ENCODE results near the gene MUC13.
A peak's percentile ranks its signal among the peaks of the same experiment; 100 is the strongest.

Gene MUC13

DNA sequence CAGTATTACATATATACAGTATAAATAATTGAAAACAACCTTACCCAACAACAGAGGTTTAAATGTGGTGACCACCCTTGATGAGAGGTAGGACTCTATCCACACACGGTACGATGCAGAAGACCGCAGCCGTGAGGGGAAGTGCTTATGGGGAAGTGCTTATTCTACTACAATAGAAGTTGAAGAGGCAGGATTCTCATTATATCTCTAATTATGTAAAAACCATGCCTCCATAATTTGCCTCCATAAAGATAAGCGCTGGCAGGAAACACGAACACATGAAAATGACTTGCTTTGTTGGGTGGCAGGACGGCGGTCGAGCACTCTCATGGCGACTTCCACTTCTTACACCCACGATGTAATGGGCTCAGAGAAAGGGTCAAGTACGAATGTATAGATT, 7.2 kb upstream of the MUC13 start:
- DNase-seq: peak in 1 of 2 experiments; percentile 35

DNA sequence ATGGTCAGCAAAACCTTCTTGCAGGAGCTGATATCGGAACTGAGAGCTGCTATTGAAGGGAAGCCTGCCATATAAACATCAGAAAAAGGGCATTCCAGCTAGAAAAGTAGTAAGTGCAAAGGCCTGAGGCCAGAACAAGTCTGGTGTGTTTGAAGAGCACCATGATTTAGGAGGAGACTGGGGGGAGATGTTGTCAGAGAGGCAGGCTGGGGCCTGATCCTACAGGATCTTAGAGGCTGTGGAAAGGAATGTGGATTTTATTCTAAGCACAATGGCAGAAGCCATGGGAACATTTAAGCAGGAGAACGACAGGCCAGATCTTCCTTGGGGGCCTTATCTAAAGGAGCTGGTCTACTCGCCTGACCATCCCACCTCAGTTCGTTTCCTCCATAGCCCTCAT, 5.1 kb upstream of the MUC13 start:
- DNase-seq: no peak

DNA sequence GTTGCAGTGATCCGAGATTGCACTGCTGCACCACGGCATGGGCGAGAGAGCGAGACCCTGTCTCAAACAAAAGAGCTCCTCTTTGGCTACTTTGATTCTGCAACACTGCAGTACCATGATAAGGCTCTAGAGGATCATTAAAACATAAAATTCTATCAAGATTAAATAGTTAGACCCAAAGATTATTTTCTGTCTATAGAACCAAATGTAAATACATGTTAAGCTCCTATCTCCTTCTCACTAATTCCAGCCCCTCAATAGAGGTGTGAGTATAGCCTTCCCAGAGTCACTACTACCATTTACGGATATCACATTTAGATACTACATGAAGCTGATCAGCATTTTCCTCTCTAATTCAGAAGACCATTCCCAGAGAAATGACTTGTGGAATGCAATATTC, 4.3 kb upstream of the MUC13 start:
- no peak for DNase-seq

DNA sequence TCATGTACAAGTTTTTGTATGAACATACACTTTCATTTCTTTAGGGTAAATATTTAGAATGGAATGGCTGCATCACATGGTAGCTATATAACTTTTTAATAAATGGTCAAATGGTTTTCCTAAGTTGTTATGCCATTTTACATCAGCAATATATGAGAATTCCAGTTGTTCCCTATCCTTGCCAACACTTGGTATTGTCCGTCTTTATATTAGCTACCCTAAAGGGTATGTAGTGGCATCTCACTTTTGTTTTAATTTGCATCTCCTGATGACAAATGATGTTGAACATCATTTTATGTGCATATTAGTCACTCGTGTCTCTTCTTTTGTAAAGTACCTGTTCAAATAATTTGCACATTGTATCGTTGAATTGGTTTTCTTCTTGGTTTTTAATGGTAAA, 2.5 kb upstream of the MUC13 start:
- no peak for DNase-seq

DNA sequence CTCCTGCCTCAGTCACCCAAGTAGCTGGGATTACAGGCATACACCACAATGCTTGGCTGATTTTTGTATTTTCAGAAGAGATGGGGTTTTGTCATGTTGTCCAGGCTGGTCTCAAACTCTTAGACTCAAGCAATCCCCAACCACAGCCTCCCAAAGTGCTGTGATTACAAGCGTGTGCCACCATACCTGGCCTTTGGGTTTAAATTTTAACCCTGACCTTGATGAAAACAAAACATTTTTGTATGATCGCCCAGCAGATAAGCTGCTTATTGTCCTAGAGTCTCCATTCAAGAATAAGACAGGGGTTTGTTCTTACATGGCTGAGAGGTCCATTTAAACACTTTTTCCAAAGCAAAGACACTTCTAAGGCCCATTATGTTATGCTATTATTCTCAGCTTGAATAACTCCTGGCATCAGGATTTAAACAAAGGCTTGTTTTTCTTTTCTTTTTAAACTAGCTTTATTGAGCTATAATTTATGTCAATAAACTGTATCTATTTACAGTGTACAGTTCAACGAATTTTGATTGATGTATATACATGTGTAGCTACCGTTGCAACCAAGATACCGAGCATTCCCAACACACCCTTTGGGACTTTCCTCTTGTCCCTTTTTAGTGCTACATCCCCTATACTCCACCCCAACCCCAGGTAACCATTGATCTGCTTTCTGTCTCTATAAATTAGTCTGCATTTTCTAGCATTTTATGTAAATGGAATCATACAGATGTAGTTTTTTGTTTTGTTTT, 1.4 kb upstream of the MUC13 start:
- DNase-seq: no peak

DNA sequence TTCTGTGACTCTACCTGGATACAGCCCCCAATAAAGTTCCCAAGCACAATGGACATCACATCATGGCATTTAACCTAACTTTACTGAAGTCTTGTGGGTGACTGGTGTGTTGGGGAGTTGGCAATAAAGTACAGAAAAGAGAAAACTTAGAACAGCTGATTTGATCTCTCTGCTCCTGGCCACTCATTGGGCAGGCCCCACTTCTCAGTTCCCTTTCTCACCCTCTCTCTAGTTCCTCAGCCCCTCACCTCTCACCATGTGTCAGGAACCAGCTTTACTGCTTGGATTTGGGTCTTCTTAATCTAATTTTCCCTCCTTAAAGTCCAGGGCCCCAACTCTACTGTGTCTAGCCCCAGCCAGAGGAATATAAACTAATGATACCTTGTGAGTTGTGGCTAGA, 713 bp upstream of the MUC13 start:
- no peak for DNase-seq

DNA sequence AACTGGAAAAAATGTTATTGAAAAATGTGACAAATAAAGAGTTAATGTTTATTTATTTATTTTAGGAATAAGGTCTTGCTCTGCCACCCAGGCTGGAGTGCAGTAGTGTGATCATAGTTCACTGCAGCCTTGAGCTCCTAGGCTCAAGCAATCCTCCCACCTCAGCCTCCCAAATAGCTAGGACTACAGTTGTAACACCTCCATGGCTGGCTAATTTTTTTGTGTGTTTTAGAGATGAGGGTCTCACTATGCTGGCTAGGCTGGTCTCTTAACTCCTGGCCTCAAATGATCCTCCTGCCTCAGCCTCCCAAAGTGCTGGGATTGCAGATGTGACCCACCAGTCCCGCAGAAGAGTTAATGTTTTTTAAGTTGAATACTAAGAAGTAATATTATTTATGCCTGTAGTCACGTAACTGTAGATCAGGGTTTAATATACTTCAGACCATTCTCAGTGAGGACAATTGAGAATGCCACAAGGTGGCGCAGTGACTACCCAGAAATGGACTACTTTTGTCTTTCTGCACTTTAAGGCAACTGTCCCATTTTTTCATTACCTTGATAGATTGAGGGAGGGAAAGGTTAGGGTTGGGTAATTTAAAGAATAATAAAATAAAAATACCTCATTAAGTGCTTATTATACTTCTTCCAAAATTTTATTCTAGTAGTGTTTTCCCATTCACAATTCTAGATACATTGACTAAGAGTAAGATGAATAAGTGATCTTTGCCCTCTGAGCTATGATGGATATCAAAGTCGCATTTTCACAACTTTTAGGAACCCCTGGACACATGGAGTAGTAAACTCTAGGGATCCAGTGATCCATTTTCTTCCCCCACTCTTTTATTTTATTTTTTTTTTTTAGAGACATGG, 6.0 kb downstream of the MUC13 start:
- DNase-seq: peak; percentile 59 to 77

DNA sequence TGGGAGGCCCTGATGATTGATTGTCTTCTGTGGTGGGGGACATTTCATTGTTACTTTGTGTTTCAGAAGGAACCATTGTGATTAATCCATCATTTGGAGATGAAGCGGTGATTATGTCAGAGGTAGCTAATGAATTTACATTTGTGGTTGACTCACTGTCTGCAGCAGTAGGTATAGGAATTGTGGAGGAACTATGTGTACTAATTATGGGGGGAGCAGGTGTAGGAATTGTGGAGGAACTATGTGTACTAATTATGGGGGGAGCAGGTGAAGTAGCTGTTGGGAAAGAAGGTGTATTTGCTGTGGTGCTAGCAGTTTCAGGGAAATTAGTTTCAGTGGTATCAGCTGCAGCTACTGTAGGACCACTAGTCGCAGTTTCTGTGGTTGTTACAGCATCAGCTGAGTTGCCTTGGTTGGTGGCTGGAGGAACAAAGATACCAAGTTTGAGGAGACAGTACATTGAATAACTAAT, 6.9 kb downstream of the MUC13 start:
- DNase-seq: no peak

DNA sequence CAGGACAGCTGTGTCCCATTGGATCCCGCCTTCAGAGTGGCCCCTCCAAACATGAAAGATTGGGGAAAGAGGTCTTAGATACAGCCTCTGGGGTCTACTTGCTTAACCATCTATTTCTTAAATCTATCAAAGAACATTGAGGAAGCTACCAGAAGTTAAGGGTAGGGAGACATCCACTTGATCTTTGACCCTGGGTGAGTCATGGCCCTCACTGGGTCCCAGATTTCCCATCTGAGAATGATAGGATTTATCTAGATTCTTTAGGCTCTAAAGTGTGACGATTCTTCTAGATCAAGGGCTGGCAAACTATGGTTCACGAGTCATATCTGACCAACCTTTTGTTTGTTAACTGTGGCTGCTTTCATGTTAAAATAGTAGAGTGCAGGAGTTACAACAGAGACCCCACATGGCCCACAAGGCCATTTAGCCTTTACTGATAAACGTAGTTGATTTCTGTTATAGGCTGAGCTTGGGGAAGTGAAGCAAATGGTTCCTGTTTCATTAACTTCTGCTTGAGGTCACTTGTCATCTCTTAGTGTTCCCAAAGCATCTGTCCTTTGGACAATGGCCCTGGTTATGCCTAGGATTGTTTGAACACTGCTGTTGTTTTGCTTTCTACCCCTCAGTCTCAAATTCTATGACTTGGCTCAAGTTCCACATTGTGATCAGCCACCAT, 8.0 kb downstream of the MUC13 start:
- DNase-seq: no peak

DNA sequence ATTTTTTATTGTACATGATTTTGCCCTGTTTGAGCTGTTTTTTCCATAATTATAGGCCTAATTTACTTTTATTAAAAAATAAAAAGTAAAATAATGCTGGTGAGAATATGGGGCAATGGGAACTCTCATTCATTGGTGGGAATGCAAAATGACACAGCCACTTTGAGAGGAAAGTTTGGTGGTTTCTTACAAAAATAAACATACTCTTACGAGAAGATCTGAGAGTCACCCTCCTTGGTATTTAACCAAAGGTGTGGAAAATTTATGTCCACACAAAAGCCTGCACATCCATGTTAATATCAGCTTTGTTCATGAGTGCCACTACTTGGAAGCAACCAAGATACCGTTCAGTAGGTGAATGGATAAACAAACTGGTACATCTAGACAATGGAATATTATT, 9.8 kb downstream of the MUC13 start:
- DNase-seq: no peak

DNA sequence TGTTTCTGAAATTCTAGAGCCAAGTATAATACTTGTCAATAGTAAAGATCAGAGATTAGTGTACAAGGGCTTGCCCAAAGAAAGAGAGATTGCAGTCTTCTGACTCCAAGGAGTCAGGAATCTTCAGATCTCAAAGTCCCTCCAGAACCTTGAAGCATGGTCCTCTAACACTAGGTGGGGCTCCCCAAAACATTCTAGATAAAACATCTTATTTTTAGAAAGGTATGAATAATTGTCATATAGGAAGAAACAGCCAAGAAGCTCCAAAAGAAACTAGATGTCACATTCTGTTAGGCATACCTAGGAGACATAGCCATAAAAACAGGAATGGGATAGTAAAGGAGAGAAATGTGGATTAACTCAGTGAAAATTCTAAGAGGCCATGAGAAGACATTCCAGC, 10.7 kb downstream of the MUC13 start:
- no peak for DNase-seq

DNA sequence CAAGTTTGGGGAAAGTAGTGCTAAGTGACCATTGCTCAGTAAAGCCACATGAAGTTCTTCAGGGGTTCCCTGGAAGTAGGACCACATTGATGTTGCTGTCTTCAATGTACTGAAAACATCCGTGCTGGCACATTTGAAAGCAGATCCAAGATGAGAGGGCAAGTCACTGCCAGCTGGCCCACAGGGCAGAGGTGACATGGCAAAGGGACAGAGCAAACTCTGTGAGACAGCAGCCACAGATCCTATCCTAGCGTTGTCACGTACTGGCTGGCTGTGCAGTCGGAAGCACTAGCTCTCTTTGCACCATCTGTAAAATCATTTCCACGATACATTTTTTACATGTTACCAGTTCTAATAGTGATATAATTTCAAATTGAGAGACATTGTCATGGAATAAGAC, 13.8 kb downstream of the MUC13 start:
- no peak for DNase-seq

DNA sequence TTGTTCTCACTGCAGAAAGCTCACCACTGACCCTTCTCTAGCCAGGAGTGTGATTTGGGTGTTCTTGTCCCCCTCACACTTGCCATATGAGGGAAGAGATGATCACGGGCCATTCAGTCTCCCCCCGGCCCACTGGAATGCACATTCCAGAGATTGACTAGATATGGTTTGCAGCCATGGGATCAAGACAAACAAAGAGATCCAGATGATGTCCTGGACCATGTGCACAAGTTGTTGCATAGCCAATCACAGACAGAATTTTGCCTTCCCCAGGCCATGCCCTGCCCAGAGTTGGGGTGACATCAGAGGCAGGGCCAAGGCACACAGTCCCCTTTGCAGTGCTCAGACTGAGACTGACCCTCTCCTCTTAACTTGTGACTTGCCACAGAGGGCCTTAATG, 14.8 kb downstream of the MUC13 start:
- DNase-seq: no peak

DNA sequence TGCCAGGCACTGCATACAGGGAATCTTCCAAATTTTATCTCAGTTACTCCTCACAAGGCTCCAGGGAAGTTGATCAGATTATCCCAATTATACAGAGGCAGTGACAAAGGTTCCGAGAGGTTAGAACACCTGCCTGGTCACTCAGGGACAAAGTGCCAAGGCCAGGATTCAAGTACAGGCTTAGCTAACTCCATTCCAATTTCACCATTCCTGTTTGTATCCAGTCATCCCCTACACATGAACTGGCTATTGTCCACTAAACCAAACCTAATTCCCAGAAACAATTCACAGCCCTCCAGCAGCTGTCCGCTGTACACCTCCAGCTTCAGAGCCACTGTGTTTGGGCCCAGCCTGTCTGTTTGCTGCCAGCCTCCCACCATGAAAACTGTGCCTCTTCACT, 16.0 kb downstream of the MUC13 start:
- no peak for DNase-seq

DNA sequence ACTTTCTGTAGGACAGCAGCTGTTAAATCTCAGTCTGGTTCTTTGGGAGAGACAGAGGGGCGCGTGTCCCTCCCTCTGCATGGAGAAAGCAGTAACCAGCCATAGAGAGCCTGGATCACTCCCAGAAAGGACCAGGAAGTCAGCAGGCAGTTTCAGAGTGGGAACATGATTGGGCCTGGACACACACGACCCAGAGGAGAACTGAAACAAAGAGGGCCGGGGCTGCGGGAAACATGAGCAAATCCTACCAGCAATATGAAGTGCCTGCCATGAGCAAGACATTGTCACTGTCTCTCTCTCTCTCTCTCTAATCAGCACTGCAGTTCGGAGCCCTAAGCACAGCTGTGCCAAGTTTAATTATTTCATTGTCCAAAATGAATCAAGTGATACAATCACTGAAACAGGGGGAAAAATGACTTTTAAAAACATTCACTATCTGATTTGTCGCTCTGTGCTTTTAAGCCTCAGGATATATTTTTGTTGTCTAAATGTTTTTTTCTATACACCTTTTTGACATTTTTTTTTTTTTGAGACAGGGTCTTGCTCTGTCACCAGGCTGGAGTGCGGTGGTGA, 17.6 kb downstream of the MUC13 start:
- DNase-seq: no peak

DNA sequence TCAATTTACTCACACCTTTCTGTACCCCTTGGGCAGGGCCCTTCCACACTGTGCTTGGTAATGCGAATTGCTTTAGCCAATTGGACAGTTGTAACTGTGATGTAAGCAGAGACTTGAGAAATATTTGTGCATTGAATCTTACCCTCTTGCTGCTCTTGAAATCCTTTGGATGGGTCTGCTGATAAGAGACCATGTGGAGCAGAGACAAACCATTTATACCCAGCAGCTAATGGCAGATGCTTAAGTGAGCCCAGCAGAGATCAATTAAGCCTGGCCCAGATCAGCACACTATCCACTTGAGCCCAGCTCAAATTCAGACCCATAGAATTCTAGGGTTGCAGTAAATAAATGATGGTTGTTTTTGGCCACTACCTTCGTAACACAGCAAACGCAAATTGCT, 19.3 kb downstream of the MUC13 start:
- no peak for DNase-seq

DNA sequence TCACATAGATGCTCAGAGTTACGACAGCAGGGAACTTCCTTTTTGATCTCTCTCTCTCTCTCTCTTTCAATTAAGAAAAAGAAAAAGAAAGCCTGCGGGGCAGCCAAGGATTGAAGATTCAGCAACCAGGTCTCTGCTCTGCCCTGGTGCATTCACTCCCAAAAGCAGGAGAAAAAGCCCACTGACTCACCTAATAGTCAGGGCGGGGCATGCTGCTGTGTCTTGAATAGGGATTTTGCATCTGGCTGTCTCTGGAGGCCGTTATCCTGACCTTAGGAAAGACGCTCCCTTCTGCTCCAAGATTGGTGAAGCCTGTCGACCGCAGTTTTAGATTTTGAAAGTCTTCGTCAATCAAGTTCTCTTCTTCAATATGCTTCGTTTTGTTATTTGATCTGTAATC, 26.6 kb downstream of the MUC13 start:
- no peak for DNase-seq

DNA sequence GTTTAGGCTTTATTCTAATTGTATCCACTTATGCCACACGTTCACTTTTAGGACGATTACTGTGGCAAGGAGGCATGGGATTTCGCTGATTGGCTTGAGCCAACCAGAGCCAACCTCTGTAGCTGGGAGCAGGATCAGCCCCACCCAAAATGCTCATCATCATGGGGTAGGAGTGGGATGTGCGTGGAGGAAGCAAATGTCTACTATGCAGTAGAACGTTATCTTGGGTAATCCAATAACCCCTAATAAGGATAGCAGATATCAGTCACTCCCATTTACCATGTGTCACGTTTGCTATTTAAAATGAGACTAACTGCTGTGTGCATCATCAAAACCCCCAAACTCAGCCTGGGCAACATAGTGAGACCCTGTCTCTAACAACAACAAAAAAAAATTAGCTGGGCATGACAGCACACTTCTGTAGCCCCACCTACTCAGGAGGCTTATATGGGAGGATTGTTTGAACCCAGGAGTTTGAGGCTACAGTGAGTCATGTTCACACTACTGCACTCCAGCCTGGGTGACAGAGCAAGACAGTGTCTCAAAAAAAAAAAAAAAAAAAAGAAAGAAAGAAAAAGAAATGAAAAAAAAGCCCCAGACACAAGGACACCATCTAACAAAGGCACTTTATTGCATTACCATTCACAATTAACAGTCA, 29.6 kb downstream of the MUC13 start:
- DNase-seq: no peak

DNA sequence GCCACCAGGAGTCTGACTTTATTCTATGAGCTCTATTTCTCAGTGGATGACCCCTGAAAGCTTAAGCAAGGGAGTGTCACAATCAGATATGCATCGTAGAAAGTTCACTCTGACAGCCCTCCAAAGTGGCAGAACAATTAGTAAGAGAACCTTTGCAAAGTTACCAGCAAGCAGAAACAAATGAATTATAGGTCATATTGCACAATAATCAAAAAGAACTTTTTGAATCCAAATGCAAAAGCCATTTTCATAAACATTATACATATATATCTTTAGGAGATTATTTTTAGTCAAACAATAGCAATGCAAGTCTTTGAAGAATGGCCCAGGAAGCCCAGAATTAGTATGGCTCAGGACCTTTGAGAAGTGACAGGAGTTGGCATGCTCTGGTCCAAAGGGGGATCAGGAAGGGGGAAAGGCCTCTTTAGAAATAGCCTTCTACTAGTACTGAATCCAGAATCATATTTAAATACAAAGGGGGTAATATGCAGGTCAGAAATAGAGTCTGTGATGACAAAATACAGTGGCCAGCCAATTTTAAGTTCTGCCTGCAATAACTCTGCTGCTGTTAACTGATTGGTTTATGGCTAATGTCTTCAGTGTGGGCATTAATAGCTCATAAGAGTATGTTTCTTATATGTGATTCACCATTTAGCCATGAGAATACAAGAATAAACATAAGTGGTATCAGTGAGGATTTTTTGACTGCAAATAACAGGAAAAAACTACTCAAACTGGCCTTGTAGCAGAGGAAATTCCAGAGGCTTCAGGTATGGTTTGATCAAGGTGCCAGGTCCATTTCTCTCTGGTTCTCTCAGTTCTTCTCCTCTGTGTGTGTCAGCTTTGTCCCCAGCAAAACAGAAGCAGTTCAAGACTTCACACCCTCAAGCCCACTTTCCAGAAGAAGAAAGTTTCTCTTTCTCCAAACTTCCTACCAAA, 30.4 kb downstream of the MUC13 start:
- no peak for DNase-seq

DNA sequence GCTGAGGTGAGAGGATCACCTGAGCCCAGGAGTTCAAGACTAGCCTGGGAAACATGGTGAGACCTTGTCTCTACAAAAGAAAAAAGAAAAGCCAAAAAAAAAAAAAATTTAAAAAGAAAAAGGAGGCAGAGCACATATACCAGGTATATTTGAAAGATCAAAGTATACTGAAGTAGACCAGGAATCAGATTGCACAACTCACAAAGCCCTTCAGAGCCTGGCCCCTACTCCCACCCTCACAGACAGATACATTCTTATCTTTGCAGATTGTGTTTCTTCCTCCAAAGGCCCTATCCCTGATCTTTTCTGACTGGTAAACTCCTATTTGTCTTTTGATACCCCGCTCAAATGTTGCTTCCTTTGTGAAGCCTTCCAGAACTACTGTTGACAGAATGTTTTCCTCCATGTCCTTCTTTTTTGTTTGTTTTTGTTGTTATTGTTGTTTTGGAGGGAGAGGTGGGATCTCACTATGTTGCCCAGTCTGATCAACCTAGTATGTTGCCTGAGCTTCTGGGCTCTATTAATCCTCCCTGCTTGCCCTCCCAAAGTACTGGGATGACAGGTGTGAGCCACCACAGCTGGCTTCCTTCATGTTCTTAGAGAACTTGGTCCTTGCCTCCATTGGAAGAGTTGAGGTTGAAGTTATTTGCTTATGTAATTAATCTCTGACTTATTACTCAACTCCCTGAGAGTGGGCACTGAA, 37.6 kb downstream of the MUC13 start:
- no peak for DNase-seq

DNA sequence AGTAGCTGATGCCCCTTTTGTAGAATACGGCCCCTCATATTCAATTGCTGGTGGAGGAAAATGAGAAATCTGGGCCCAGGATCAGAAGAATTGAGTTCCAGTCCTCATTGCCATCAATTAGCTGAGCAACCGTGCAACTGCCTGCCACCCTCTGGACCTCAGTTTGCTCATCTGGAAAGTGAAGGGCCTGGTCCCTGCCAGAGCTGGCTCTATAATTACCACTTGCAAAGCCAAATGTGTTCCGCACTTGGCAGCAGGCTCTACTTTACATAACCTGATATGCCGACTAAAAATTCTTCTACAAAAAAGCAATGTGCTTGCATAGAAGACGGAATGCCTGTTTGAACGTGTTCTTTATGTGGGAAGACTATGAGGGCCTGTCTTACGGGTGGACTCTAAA, 38.8 kb downstream of the MUC13 start:
- DNase-seq: no peak

Measured in NCI-H526 (cell line).